ENCODE measurements around the gene GIPC2. TPM values are rescaled to one million over a fixed set of nuclear protein-coding genes. Genes with fewer than 3 reads are reported as not detected.

GIPC2 gene
- total RNA-seq, 1 donor from 2014 or later: 2.9 TPM

- TF ChIP-seq CTCF (IDR thresholded peaks at IDR 0.05): no peak
- intact Hi-C loops (cut with DNase I): no loop called here
- no peak for ATAC-seq
- H3K27me3 ChIP-seq (ENCODE audit: low read depth): no peaks in the 10 kb centered on the region
- H3K36me3 ChIP-seq: no peaks in the 10 kb centered on the region
- no peak overlapping the region for H3K27ac ChIP-seq
- no peak for DNase-seq
- no peak overlapping the region for H3K4me3 ChIP-seq
- H3K9me3 ChIP-seq: no peaks in the 10 kb centered on the region
- peaks cover 7% of the 10 kb centered on the region for H3K4me1 ChIP-seq
Observed at GRCh38 chr1:78038071-78038470, 7.7 kb upstream of the GIPC2 start.

GRCh38 chr1:78038491-78038939, 7.3 kb upstream of the GIPC2 start:
- H3K4me3 ChIP-seq: no peak overlapping the region
- intact Hi-C loops (cut with DNase I): no loop called here
- no peaks in the 10 kb centered on the region for H3K36me3 ChIP-seq
- H3K4me1 ChIP-seq: peaks cover 7% of the 10 kb centered on the region
- H3K27ac ChIP-seq: no peak overlapping the region
- no peaks in the 10 kb centered on the region for H3K9me3 ChIP-seq
- no peak for ATAC-seq
- DNase-seq: no peak
- no peak for TF ChIP-seq CTCF (IDR thresholded peaks at IDR 0.05)
- no peaks in the 10 kb centered on the region for H3K27me3 ChIP-seq (ENCODE audit: low read depth)

GRCh38 chr1:78040484-78041089, 5.2 kb upstream of the GIPC2 start:
- ATAC-seq (no peak), DNase-seq (no peak)
- Histone ChIP-seq H3K27me3 (ENCODE audit: low read depth) (peaks cover 9% of the 10 kb centered on the region), H3K27ac (no peak overlapping the region), H3K4me1 (peaks cover 14% of the 10 kb centered on the region), H3K36me3 (no peaks in the 10 kb centered on the region), H3K4me3 (no peak overlapping the region), H3K9me3 (no peaks in the 10 kb centered on the region)
- intact Hi-C loops (cut with DNase I): no loop called here
- TF ChIP-seq CTCF (IDR thresholded peaks at IDR 0.05): no peak

GRCh38 chr1:78043436-78043835, 2.3 kb upstream of the GIPC2 start:
- peaks cover 14% of the 10 kb centered on the region for H3K4me1 ChIP-seq
- ATAC-seq (no peak), DNase-seq (no peak)
- no peaks in the 10 kb centered on the region for H3K36me3 ChIP-seq
- intact Hi-C loops (cut with DNase I): no loop called here
- no peaks in the 10 kb centered on the region for H3K9me3 ChIP-seq
- no peak overlapping the region for H3K27ac ChIP-seq
- peaks cover 28% of the 10 kb centered on the region for H3K27me3 ChIP-seq (ENCODE audit: low read depth)
- no peak overlapping the region for H3K4me3 ChIP-seq
- TF ChIP-seq CTCF (IDR thresholded peaks at IDR 0.05): no peak

- Histone ChIP-seq H3K27me3 (ENCODE audit: low read depth) (peaks cover 28% of the 10 kb centered on the region), H3K9me3 (no peaks in the 10 kb centered on the region), H3K27ac (peak overlapping the region; percentile 73), H3K36me3 (no peaks in the 10 kb centered on the region), H3K4me1 (peaks cover 13% of the 10 kb centered on the region), H3K4me3 (peak overlapping the region; percentile 69)
- TF ChIP-seq CTCF (IDR thresholded peaks at IDR 0.05): no peak
- ATAC-seq: peak; percentile 24 to 28
- intact Hi-C loops (cut with DNase I): no loop called here
- DNase-seq: no peak
Observed at GRCh38 chr1:78044796-78045562, 787 bp upstream of the GIPC2 start.

Measured in lower lobe of right lung (tissue), 2 donors.